Measurements from ENCODE around the gene IKBKE.

The IKBKE gene

DNA sequence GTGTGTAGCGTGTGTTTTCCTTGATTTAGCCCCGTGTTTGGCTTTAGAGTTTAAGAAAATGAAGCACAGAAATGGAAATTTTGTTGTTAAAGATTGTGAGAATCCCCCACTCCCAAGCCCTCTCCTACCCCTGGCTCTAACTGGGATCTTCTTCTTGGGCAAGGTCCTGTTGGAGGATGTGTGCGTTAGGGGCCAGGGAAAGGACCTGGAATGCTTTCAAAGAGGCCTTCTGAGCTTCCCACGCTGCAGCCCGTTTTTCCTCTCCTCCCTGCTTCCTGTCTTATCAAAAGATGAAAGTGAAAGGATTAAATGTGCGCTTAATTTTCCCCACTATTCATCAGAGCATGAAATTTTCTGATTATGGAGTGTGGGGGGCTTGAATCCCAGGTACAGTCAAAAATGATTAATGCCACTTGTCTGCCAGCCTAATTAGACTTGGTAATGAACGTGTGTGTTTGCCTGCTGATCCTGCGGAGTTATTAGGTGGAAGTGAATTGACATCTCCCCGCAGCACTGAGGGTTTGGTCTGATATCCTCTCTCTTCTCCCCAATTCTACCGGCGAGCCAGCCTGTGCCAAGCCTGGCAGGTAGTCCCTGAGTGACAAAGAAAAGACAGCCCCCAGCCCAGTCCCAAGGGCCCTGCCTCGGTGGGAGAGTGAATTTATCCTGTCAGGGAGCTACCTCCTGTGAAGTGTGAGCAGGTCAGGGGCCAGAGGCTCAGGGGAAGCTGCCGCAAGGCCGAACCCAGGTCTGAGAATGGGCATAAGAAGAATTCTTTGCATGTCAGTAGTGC lies 42.0 kb downstream of the IKBKE start:
- DNase-seq (ENCODE audit: low spot score), result no peak

DNA sequence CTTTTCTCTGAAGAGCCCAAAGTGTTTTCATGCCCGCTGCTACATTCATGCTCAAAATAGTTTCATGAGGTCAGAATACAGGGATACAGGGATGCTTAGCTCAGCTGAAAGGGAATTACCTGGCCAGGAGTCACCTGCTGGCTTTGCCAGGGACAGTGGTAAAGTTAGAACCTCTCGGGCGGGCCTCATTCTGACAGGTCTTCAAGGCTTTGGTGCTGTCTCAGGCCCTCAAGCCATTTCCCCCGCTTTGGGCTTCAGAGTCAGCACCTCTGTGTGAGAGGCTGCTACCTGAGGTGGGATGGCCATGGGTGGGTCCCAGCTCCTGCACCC lies 42.5 kb downstream of the IKBKE start:
- DNase-seq (ENCODE audit: low spot score), result no peak

DNA sequence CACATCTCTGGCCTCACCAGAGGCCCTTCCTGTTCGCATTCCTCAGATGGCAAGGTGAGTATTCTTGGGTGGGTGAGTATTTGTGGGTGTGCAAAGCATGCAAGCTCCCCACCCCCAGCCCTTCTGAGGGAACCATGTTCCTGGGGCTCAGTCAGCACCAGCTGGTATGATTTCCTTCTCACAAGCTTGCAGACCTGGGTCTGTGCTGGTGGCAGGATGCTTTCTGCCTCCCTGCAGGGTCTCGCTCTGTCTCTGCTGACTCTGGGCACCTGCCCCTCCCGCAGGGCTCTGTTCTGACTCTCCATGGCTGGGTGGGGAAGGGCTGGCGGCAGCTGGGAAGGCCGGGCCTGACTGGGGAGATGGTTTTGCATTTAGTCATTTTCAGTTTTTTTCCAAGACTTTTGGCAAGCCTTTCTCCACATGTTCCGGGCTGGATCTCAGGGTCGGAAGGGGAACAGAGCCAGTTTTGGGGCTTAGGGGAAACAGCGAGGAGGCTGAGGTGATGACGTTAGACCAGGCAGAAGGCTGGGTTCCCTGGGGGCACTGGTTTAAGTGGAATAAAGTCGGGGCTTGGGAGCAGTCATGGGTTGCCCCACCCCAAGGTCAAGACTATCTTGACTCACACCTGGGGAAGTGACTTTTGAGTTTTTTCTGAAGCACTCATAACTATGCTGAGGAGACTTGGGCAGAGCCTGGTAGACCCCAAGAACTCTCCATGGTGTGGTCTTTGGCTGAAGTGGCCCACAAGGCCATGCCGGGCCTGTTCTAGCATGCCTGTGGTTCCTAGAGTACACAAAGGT lies 43.2 kb downstream of the IKBKE start:
- no peak for DNase-seq (ENCODE audit: low spot score)

DNA sequence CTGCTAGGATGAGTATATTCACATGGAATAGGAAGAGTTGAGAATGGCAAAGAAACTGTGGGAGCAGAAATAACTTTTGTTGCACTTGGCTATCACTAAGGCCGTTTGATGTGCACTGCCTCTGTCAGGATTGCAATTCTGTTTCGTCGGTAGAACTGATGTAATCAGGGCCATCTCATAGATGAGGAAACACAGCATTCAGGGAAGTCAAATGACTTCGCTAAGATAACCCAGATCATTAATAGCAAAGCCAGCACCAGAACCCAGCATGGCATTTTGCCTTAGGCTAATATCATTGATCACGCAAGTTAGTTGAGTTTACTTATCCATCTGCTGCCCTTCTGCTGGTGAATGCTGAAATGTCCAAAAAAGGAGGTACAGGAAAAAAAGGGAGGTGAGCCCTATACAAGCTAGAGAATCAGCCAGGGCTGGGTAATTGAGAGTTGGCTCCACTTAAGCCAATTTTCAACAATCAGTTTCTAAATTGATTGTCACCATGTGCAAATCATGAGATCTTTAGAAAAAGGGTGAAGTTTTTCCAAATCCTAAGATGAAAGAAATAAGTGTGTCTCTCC lies 44.6 kb downstream of the IKBKE start:
- no peak for DNase-seq (ENCODE audit: low spot score)

DNA sequence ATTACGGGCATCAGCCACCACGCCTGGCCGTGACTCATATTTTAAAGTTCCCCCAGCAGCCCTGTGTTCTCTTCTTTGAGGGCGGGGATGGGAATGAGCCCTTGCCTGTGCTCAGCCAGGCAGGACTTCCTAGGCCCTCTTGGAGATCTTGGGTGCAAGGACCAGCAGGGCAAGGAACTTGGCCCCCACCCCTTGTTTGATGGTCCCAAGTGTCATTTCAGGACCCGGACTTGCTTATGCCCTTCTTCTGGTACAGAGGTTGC lies 46.4 kb downstream of the IKBKE start:
- DNase-seq (ENCODE audit: low spot score), result no peak

DNA sequence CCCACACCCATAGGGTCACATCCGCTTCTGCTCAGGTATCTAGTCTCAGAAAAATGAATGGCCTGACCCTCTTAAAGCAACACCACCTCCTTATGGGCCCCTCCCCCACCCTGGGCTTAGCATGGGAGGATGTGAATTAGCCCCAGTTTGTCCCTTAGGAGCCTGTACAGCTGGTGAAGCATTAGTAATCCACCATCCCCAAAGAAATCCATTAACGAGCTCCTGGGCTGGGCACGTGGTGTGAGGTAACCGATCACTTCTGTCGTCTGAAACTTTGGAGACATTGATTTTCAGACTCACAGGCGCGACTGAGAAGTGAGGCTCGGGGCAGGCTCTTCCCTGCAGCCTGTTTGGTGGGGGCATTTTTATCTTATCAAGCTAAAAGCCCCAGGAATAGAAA lies 47.5 kb downstream of the IKBKE start:
- no peak for DNase-seq (ENCODE audit: low spot score)

DNA sequence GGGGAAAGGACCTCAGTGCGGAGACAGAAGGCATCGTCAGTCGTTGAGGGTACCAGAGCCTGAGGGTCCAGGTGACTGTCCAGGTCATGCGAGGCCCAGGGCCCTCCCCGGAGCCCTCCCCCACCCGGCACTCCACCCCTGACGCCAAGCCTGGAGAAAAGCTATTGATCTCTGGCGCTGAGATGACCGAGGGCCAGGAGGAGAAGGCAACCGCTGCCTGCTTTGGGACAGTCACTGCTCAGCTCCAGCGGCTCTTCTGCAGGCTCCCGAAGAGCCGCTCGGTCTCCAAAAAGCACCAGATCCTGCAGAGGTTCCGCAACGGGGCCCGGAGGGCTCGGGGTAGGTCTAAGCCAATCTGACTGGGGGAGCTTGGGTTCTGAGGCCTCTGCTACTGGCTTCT lies 47.9 kb downstream of the IKBKE start:
- no peak for DNase-seq (ENCODE audit: low spot score)

DNA sequence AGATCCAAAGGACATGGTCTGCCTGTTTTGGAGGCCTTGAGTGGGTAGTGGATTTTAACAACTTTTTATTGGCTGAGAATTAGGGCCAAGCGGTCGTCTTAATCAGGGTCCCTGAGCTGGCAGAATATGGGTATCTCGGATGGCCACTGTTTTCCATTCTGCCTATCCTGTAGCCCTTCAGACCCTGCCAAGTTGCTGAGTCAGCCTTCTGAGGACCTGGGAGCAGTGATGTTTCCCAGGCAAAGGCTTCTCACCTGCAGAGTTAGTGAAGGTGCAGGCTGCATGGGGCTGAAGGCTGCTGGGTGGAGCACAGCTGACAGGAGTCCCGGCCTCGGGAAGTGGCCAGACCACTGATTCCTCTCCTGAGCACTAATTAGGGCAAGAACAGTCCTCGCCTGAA lies 48.5 kb downstream of the IKBKE start:
- DNase-seq (ENCODE audit: low spot score), result no peak

DNA sequence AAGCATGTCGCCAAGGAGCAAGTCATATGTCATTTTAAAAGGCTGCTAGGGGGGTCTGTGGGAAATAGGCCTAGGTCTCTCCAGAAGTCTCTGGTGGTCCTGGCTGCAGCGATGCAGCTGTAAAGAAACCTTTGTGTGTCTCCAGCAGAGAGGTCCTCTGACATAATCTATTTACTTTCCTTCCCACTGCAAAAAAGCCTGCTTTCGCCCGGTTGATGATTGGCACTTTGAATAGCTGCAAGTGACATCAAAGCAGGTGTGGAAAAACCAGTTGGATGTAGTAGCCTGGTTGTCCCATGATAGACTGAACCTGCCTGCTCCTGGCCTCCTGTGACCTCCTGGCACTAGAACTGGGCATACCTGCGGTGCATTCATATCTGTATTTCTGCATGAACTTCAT lies 50.9 kb downstream of the IKBKE start:
- no peak for DNase-seq (ENCODE audit: low spot score)

DNA sequence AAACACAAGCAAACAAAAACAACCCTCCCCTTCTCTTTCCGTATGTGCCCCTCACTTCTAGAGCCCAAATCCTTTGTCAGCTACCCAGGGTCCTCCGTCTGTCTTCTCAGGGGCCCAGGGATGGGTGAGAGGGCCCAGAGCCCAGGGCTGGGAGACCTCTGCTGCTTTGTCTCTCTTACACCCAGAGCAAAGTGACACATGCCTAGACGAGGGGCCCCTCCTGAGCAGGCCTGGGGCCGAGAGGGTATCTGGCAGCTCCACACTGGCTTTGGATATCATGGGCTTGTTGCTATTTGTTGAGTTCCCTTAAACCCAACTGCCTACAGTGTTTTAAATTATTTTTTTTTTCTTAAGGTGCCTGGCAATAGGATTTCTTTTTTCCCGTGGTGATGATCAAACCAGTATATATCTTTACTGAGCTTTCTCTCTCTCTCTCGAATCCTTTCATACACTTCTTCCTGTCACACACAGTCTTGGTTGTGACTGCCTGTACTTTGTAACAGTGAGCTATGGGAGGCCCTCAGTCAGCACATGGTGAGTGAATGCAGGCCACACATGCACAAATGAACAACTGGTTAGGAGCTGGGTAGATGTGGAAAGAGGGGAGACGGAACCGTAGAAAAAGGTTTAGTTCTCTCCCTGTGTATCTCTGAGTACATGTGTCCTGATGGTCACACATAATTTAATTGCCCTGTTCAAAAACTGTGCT lies 51.6 kb downstream of the IKBKE start:
- DNase-seq (ENCODE audit: low spot score), result no peak

DNA sequence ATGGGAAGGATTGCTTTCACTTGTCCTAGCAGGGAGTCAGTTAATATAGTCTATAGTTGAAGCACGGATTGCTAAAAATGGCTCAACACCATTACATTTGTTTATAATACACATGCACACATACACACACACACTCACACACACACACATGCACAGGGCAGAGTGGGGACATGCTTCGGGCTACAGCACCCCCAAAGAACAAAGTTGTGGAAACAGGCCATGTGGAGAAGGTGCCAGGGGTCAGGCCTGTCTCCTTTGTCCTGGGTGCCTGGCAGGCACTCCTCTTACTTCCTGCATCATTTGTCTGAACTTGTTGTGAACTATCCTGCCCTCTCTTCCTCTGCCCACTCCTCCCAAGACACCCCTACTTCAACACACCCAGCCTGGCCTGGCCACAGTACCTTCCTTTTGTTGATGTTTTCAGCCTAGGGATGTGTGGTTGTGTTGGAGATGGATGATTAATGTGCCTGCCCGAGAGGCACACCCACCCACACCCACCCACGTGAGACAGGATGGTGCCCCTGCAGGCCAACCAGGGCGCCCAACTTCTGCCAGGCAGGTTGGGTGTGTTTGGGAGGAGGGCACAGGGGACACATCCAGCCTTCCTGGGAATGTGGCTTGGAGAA lies 54.6 kb downstream of the IKBKE start:
- DNase-seq (ENCODE audit: low spot score), result no peak

DNA sequence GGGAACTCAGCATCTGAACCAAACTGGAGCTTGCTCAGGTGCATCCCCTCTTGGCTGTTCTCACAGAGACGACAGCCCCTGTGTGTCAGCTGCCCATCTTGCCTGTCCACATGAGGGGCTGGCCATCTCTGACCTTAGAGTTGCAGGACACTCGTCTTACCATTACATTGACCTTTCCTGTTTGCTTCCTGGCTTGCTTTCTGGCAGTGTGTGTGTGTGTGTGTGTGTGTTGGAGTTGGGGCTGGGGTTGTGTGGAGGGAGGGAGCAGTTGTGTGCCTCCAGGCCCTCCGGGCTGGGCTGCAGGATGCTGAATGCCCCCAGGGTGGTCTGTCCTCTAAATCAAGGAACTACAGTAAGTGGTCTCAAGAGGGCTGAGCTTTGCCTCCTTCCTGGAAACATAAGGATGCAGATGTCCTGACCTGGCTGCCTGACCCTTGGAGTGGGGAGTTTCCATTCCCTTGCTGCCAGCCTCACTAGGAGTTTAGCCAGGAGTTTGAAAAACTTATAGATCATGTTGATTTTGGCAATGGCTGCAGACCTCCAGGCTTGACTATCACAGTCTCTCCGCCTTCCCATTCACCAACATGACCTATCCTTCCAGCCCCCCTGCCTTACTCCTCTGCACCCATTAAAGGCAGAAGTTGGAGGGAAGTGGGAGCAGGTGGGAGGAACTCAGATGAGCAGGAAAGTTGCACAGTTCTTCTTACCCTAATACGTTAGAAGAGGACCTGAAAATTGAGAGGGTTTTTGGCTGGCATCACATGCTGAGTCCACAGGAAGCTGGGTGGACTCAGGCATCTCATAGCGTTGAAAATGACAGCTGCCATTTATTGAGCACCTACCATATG lies 56.0 kb downstream of the IKBKE start:
- no peak for DNase-seq (ENCODE audit: low spot score)

DNA sequence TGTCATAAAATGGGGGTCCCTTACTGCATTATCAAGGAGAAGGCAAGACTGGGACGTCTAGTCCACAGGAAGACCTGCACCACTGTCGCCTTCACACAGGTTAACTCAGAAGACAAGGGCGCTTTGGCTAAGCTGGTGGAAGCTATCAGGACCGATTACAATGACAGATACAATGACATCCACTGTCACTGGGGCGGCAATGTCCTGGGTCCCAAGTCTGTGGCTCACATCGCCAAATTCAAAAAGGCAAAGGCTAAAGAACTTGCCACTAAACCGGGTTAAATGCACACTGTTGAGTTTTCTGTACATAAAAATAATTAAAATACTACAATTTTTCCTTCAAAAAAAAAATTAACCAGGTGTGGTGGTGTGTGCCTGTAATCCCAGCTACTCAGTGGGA lies 59.1 kb downstream of the IKBKE start:
- DNase-seq (ENCODE audit: low spot score), result no peak

DNA sequence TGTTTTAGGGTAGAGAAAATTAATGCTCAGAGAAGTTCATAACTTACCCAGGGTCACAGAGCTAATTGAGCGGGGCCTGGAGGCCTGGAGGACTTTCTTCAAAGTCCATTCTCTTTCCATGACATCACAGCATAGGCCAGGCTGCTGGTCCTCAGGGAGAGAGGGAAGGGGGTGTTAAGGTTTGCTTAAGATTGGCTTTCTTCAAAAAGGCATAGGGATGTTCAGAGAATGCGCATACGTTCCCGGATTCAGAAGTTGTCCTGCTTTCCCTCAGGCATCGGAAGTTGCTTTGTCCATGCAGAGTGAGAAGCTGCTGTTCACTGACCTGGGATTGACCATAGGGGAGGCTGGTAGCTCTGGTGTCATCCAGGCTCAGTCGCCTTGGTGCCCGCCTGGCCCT lies 62.1 kb downstream of the IKBKE start:
- DNase-seq (ENCODE audit: low spot score), result no peak

DNA sequence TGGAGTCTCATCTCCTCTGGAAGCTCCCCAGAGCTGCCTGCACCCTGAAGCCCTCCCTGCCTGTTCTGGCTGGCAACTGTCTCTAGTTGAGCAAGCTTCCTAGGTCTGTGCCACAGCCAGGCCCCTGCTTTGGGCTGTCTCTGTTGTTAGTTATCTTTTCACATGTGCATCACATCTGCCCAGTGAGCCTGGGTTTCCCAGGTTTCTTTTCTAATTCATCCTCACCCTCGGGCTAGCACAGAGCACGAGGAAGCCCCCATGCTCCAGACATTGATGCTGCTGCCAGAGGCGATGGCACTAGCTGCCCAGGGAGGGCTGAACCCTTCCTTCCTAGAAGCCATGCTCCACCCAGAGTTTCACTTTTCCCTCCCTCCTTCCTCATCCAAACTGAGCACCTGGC lies 64.3 kb downstream of the IKBKE start:
- no peak for DNase-seq (ENCODE audit: low spot score)

DNA sequence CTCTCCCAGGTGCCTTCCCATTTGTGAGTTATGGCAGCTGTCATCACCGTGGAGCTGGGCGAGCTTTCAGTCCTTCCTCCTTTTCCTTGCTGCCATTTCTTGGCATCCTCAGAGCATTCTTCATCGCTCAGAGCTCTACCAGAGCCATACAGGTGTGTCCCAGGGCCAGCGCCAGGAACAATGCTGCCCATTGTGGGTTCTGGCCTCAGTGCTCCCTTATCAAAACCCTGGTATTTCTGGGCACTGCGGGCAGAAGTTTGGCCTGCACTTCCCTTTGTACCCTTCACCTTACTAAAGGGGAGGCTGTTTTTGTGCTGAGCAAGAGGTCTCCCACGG lies 65.5 kb downstream of the IKBKE start:
- DNase-seq (ENCODE audit: low spot score), result no peak

DNA sequence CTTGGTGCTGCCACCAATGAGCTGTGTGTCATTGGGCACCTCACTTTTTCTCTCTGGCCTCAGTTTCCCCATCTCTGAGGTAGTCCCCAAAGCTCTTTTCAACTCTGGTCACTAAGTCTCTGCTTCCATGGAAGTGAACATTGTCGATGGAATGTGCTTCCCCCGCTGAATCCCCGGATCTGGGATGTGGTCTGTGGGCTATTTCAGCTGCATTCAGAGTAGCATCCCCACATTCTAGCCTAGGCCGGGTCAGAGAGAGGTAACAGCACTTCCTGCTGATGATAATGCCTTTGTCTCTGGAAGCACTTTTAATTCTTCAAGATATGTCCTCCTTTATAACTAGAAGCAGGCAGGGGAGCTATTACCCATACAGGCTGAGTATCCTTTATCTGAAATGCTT lies 66.9 kb downstream of the IKBKE start:
- DNase-seq (ENCODE audit: low spot score), result no peak

DNA sequence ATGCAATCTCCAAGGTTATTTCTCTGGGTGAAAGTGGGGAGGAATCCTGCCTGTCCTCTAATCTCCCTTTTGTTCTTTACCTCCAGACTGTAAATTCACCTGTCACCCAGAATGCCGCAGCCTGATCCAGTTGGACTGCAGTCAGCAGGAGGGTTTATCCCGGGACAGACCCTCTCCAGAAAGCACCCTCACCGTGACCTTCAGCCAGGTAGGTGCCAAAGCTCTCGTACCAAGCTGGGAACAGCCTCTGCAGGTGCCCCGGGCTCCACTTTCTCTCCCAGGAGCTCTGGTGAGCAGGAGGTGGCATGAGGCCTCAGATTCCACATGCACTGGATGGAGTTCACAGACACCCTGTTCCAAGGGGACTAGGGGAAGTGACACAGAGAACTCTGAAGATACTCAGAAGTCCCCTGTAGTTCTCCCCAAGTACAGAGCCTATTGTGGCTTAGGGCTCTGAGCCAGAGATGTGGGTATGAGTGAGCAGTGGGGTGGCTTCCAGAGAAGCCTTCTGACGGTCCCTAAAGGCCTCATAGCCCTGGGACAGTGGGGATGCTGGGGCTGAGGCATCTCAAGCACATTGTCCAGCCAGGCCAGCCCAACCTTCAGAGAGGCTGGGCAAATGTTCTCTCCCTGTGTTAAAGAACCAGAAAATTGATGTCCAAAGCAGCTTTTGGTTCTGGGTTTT lies 68.0 kb downstream of the IKBKE start:
- no peak for DNase-seq (ENCODE audit: low spot score)

DNA sequence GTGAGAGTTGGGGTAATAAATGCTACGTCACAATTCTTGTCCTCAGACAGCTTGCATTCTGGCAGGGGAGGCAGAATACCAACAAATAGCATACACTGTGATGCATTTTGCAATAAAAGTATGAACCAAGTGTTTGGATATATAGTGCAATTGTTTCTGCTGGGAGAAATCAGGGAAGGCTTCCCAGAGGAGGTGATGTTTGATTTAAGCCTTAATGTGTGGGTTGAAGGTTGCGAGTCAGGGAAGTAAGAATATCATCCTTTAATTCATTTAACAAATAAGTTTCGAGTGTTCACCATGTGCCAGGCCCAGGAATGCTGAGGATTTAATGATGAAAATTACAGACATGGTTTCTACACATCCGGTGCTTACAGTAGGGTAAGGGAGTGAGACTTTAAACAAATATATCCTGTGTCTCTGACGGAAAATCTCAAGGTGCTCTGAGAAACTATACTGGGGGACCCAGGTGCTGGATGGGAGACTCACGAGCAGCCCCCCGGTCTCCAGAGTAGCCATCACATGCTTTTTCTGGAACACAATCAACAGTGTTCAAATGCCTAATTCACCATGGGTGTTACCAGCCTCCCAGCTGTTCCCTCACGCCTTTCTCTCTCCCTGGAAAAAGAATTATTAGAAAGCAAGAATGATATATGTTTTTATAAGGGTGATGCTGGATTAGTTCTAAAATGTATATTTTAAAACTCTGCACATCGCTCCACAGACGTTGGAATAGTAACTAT lies 68.8 kb downstream of the IKBKE start:
- no peak for DNase-seq (ENCODE audit: low spot score)

DNA sequence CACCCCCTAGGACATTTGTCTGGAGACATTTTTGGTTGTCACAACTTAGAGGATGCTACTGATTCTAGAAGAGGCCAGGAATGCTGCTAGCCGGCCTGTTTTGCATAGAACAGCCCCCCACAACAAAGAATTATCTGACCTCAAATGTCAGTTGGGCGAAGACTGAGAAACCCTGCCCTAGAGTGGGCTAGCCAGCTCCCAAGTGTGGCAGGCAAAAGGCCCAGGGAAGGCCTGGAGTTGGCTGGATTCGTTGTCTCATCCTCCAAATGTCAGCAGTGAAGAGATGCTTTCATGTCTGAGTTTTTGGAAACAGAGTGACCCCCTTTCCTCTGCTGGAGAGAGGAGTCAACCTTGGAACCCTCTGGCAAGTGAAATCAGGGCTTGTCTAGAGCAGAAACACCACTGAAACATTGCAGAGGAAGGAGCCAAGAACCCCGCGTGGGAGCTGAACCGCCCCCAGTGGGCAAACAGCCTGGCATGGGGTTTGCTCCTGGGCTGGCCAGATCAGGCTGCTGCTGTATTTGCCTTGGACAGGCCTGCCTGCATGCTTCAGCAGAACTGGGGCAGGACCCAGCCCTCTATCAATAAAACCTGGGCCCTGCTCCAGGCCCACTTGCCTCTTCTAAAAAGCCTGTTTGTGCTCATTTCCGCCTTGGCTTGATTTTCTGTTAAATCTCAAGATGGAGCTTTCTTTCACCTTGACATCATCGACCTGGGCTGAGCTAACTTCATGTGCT lies 69.9 kb downstream of the IKBKE start:
- DNase-seq (ENCODE audit: low spot score), result no peak

Measured in hematopoietic multipotent progenitor cell treated with erythropoietin and hydrocortisone succinate and interleukin-3 and kit ligand, for 17 days (in vitro differentiated cells).